H1 (cell line): Measurements from ENCODE around the gene IL17RA. TPM values are rescaled to one million over a fixed set of nuclear protein-coding genes. Genes with fewer than 3 reads are reported as not detected.

Source experiments
- CTCF ChIA-PET: fragments of 300-600 bp; sonication (Branson Sonifier 250); formaldehyde crosslinking; loops from one replicate; lab custom pipeline; 2021; ENCODE audit not compliant: partially characterized antibody; lab: Charles Lee
- POLR2A ChIA-PET: fragments of 300-600 bp; sonication (Branson Sonifier 250); formaldehyde crosslinking; loops from one replicate; lab custom pipeline; 2021; ENCODE audit warnings: inconsistent platforms; ENCODE audit not compliant: partially characterized antibody; lab: Charles Lee
- DNase-seq, 2 experiments: peaks; one replicate each; pipeline versions ENCODE4 v3.0.0 to v3.0.0-alpha.2; 2010 to 2022; ENCODE audit warnings: low spot score in 2 of 2, low read depth in 1 of 2, mixed read lengths in 1 of 2
- FAIRE-seq: peaks from 2 replicates; lab custom pipeline; 2011; peaks lifted over from hg19 to GRCh38; lab: Jason Lieb, UNC
- H2AFZ ChIP-seq: 2 replicates; pipeline ENCODE4 v1.8.1; 2012; ENCODE audit warnings: low read length, inconsistent platforms
- H2AK5ac ChIP-seq: 2 replicates; pipeline ENCODE4 v1.6.1; 2013; ENCODE audit warnings: low read depth, low read length
- H2BK120ac ChIP-seq: replicated peaks from 2 replicates; pipeline ENCODE3; 2013; ENCODE audit warnings: low read depth, low read length, inconsistent platforms
- H2BK12ac ChIP-seq: 2 replicates; pipeline ENCODE4 v1.6.1; 2013; ENCODE audit warnings: low read depth, low read length
- H2BK15ac ChIP-seq: 2 replicates; pipeline ENCODE4 v1.6.1; 2013; ENCODE audit warnings: low read length
- H2BK20ac ChIP-seq: 2 replicates; pipeline ENCODE4 v1.6.1; 2013; ENCODE audit warnings: low read length
- H2BK5ac ChIP-seq: 2 replicates; pipeline ENCODE4 v1.6.1; 2013; ENCODE audit warnings: low read depth, low read length
- H3K14ac ChIP-seq: 2 replicates; pipeline ENCODE4 v1.6.1; 2013; ENCODE audit warnings: inconsistent platforms; ENCODE audit not compliant: insufficient read length
- H3K18ac ChIP-seq: 2 replicates; pipeline ENCODE4 v1.6.1; 2013; ENCODE audit warnings: low read length; ENCODE audit errors: extremely low read depth
- H3K23ac ChIP-seq: 2 replicates; pipeline ENCODE4 v1.6.1; 2013; ENCODE audit warnings: inconsistent platforms; ENCODE audit not compliant: insufficient read length
- H3K23me2 ChIP-seq: 2 replicates; pipeline ENCODE4 v1.6.1; 2013; ENCODE audit warnings: low read depth, low read length
- H3K27ac ChIP-seq: 2 replicates; pipeline ENCODE4 v1.6.1; 2011; ENCODE audit warnings: low read depth, low read length, inconsistent platforms
- H3K27me3 ChIP-seq, 4 experiments: replicated peaks in 1 of 4; 1 replicate in 1 of 4; 2 replicates in 3 of 4; pipeline versions ENCODE4 v1.6.1 to v1.8.1; 2011 to 2013; ENCODE audit warnings: low read length in 3 of 4, mild to moderate bottlenecking in 3 of 4, inconsistent platforms in 2 of 4, mixed read lengths in 2 of 4, moderate library complexity in 1 of 4; ENCODE audit not compliant: control insufficient read depth in 3 of 4, insufficient read depth in 3 of 4; ENCODE audit errors: extremely low read depth in 1 of 4
- H3K36me3 ChIP-seq, 4 experiments: 2 replicates each; pipeline versions ENCODE4 v1.6.1 to v1.8.1; 2011 to 2013; ENCODE audit warnings: mild to moderate bottlenecking in 4 of 4, low read length in 3 of 4, moderate library complexity in 2 of 4, control low read depth in 1 of 4, inconsistent platforms in 1 of 4; ENCODE audit not compliant: insufficient read depth in 4 of 4, control insufficient read depth in 2 of 4
- H3K4ac ChIP-seq: replicated peaks from 2 replicates; pipeline ENCODE3; 2013; ENCODE audit warnings: low read length, low read depth, mixed read lengths, inconsistent platforms; ENCODE audit not compliant: insufficient read length
- H3K4me1 ChIP-seq, 4 experiments: replicated peaks in 1 of 4; 1 replicate in 1 of 4; 2 replicates in 3 of 4; pipeline versions ENCODE4 v1.6.1 to v1.8.1; 2011 to 2013; ENCODE audit warnings: low read length in 3 of 4, inconsistent platforms in 2 of 4, mixed read lengths in 1 of 4; ENCODE audit not compliant: insufficient read depth in 4 of 4, control insufficient read depth in 3 of 4
- H3K4me2 ChIP-seq, 2 experiments: 2 replicates each; pipeline versions ENCODE4 v1.6.1 to v1.8.1; 2011 to 2013; ENCODE audit warnings: low read depth in 2 of 2, low read length in 2 of 2, control low read depth in 1 of 2, inconsistent platforms in 1 of 2, mild to moderate bottlenecking in 1 of 2; ENCODE audit not compliant: insufficient read depth in 1 of 2
- H3K4me3 ChIP-seq, 4 experiments: fragments of 200-600, 300-600 bp in 1 of 4; sonication (generic), shearing (Covaris generic), sonication (Bioruptor Twin) in 1 of 4; 2 replicates each; pipeline versions ENCODE4 v1.5.1 to v1.8.1; 2011 to 2016; ENCODE audit warnings: low read length in 4 of 4, low read depth in 3 of 4, control low read depth in 2 of 4, inconsistent platforms in 2 of 4, mild to moderate bottlenecking in 2 of 4, mixed read lengths in 1 of 4, moderate library complexity in 1 of 4; ENCODE audit not compliant: insufficient read depth in 2 of 4; ENCODE audit errors: extremely low read depth in 1 of 4
- H3K56ac ChIP-seq: replicated peaks from 2 replicates; pipeline ENCODE3; 2013; ENCODE audit warnings: low read depth, mild to moderate bottlenecking, mixed read lengths, low read length, inconsistent platforms; ENCODE audit not compliant: insufficient read length
- H3K79me1 ChIP-seq: 2 replicates; pipeline ENCODE4 v1.6.1; 2013; ENCODE audit warnings: low read depth, low read length, control low read depth
- H3K79me2 ChIP-seq, 2 experiments: 2 replicates each; pipeline versions ENCODE4 v1.6.1 to v1.8.1; 2012 to 2013; ENCODE audit warnings: low read length in 2 of 2, mild to moderate bottlenecking in 2 of 2, inconsistent platforms in 1 of 2; ENCODE audit not compliant: insufficient read depth in 2 of 2, control insufficient read depth in 1 of 2
- H3K9ac ChIP-seq, 4 experiments: replicated peaks in 1 of 4; 1 replicate in 1 of 4; 2 replicates in 3 of 4; pipeline versions ENCODE4 v1.6.1 to v1.8.1; 2011 to 2013; ENCODE audit warnings: low read depth in 3 of 4, low read length in 3 of 4, control low read depth in 2 of 4, mild to moderate bottlenecking in 2 of 4, moderate library complexity in 2 of 4, inconsistent platforms in 1 of 4; ENCODE audit errors: extremely low read depth in 1 of 4
- H3K9me3 ChIP-seq, 2 experiments: 2 replicates each; pipeline versions ENCODE4 v1.6.1 to v1.8.1; 2012 to 2013; ENCODE audit warnings: mild to moderate bottlenecking in 2 of 2, moderate library complexity in 2 of 2, control low read depth in 1 of 2, inconsistent platforms in 1 of 2, low read depth in 1 of 2, low read length in 1 of 2, mixed read lengths in 1 of 2; ENCODE audit not compliant: insufficient read depth in 2 of 2
- H4K20me1 ChIP-seq, 2 experiments: replicated peaks in 1 of 2; 2 replicates each; pipeline versions ENCODE3 to v1.8.1; 2011 to 2013; ENCODE audit warnings: inconsistent platforms in 2 of 2, low read length in 2 of 2, mild to moderate bottlenecking in 1 of 2; ENCODE audit not compliant: insufficient read depth in 2 of 2, control insufficient read depth in 1 of 2
- H4K5ac ChIP-seq: 2 replicates; pipeline ENCODE4 v1.6.1; 2013; ENCODE audit warnings: low read length, low read depth, mixed read lengths, inconsistent platforms; ENCODE audit not compliant: insufficient read length
- H4K8ac ChIP-seq: 2 replicates; pipeline ENCODE4 v1.8.0; 2013; ENCODE audit warnings: mild to moderate bottlenecking, moderate library complexity, low read length, inconsistent platforms; ENCODE audit not compliant: insufficient read depth; ENCODE audit errors: extremely low read depth
- H4K91ac ChIP-seq: replicated peaks from 2 replicates; pipeline ENCODE3; 2013; ENCODE audit warnings: low read length, mixed read lengths, inconsistent platforms; ENCODE audit not compliant: insufficient read length
- CEBPB ChIP-seq: IDR thresholded peaks from 2 replicates; pipeline ENCODE4 v1.6.1; 2012; ENCODE audit warnings: low read depth, low read length
- CHD2 ChIP-seq: IDR thresholded peaks from 2 replicates; pipeline ENCODE4 v1.6.1; 2012; ENCODE audit warnings: low read length, improper control_type of control experiment
- HDAC6 ChIP-seq: IDR thresholded peaks from one replicate; pipeline ENCODE4 v1.7.1; 2012; ENCODE audit warnings: low read depth, mild to moderate bottlenecking, inconsistent platforms, low read length, moderate library complexity
- POLR2A ChIP-seq, 2 experiments: IDR thresholded peaks; 1 replicate in 1 of 2; 2 replicates in 1 of 2; pipeline ENCODE4 v1.6.1; 2011; ENCODE audit warnings: low read depth in 2 of 2, low read length in 2 of 2, mild to moderate bottlenecking in 2 of 2; ENCODE audit errors: control extremely low read depth in 1 of 2
- POU5F1 ChIP-seq: IDR thresholded peaks from 2 replicates; pipeline ENCODE4 v1.6.1; 2011; ENCODE audit warnings: low read depth, mild to moderate bottlenecking, low read length, moderate library complexity
- RAD21 ChIP-seq, 2 experiments: IDR thresholded peaks in 1 of 2; conservative IDR thresholded peaks in 1 of 2; 2 replicates each; pipeline ENCODE4 v1.6.1; 2011; ENCODE audit warnings: low read depth in 2 of 2, low read length in 2 of 2, improper control_type of control experiment in 1 of 2, inconsistent platforms in 1 of 2, mild to moderate bottlenecking in 1 of 2, moderate library complexity in 1 of 2
- RFX5 ChIP-seq: IDR thresholded peaks from 2 replicates; pipeline ENCODE4 v1.6.1; 2011; ENCODE audit warnings: low read depth, low read length, improper control_type of control experiment, borderline replicate concordance
- RNF2 ChIP-seq: fragments of 200-900, 300-1000 bp; sonication (generic); IDR thresholded peaks from 2 replicates; pipeline ENCODE4 v1.7.1; 2016; ENCODE audit warnings: borderline replicate concordance, low read depth, mild to moderate bottlenecking, antibody characterized with exemption, low read length; ENCODE audit not compliant: poor library complexity, severe bottlenecking; ENCODE audit errors: missing control alignments
- SIX5 ChIP-seq: IDR thresholded peaks from 2 replicates; pipeline ENCODE4 v1.6.1; 2011; ENCODE audit warnings: mild to moderate bottlenecking, low read depth, low read length
- SRF ChIP-seq: IDR thresholded peaks from 2 replicates; pipeline ENCODE4 v1.6.1; 2011; ENCODE audit warnings: mild to moderate bottlenecking, low read depth, low read length, moderate library complexity
- SUZ12 ChIP-seq: fragments of 200-600 bp; sonication (generic); IDR thresholded peaks from 2 replicates; pipeline ENCODE4 v1.6.1; 2012; ENCODE audit warnings: mild to moderate bottlenecking, inconsistent platforms, low read length, moderate library complexity, mixed read lengths
- TAF7 ChIP-seq: optimal IDR thresholded peaks from 2 replicates; pipeline ENCODE3; 2011; ENCODE audit warnings: low read depth, mild to moderate bottlenecking, inconsistent platforms, low read length, moderate library complexity, borderline replicate concordance
- TEAD4 ChIP-seq: IDR thresholded peaks from 2 replicates; pipeline ENCODE4 v1.6.1; 2012; ENCODE audit warnings: low read depth, low read length, inconsistent platforms, mixed read lengths
- polyA plus RNA-seq, 7 experiments: library from polyadenylated mRNA; depleted of rRNA in 3 of 7; stranded (reverse) in 5 of 7; unstranded in 2 of 7; fragments of >200 nt in 5 of 7; fragments of 200-250 nt in 2 of 7; gene quantifications; 1 replicate in 5 of 7; 2 replicates in 1 of 7; 4 replicates in 1 of 7; pipeline versions ENCODE4 v1.2.1 to v1.2.3, GENCODE V29; 2011 to 2013; ENCODE audit warnings: missing spikeins in 2 of 7, mixed read lengths in 2 of 7
- total RNA-seq: library from RNA; stranded (reverse); fragmentation: NEBNext Ultra II Directional; extraction: Animal tissue kit (Norgen Biotek cat#: 25700); gene quantifications from 2 replicates; pipeline ENCODE4 v1.2.1, GENCODE V29; 2021
- TF ChIP-seq, protein P1 (sequence below): IDR thresholded peaks from 2 replicates; pipeline ENCODE4 v1.6.1; 2011; ENCODE audit warnings: low read depth, mild to moderate bottlenecking, low read length; ENCODE audit not compliant: insufficient read depth
- TF ChIP-seq, protein P2 (sequence below): IDR thresholded peaks from 2 replicates; pipeline ENCODE4 v1.6.1; 2012; ENCODE audit warnings: inconsistent platforms

IL17RA gene
- total and polyA plus RNA-seq, 2 of the 8 experiments (the other 6 are each of a cell fraction or from before 2014, with no cell fraction given): 5.6 to 9.9 TPM

DNA sequence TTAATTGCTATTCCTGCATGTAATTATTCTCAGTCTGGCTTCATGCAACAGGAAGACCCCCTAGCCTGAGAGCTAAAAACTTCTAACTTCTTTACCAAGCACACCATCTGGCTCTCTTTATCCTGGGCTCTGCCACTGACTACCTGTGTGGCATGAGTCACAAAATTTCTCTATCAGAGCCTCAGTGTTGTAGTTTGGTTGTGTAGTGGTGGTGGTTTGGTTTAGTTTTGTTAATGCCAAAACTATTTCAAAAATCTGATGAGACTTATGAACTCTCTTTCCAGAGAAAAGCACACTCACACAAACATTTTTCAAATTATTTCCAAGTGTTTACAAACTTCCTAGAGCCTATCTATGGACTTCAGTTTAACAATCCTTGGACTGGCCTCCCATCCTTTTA lies 7.5 kb upstream of the IL17RA start:
- ChIA-PET POLR2A (interaction anchor here (0.6 kb wide), 1 partner anchor 86 kb away, joined by 3 read pairs; no protein-coding TSS in a partner anchor), CTCF (interaction anchor here (1.0 to 3.2 kb wide), 5 partner anchors 15 to 42 kb away, joined by 3 to 17 read pairs (median 4); no protein-coding TSS in a partner anchor)
- no peaks in the 10 kb centered on the region for H4K20me1 ChIP-seq
- no peak overlapping the region for H3K9ac ChIP-seq
- no peak overlapping the region for H3K14ac ChIP-seq
- no peaks in the 10 kb centered on the region for H3K9me3 ChIP-seq
- no peak overlapping the region for H3K23ac ChIP-seq
- H2BK120ac ChIP-seq: no peak overlapping the region
- no peaks in the 10 kb centered on the region for H3K4me1 ChIP-seq
- H3K4ac ChIP-seq: no peak overlapping the region
- no peak overlapping the region for H2AK5ac ChIP-seq
- H3K27ac ChIP-seq: no peak overlapping the region
- H3K56ac ChIP-seq: no peak overlapping the region
- no peak overlapping the region for H4K8ac ChIP-seq
- H3K18ac ChIP-seq: no peak overlapping the region
- no peak overlapping the region for H4K5ac ChIP-seq
- no peak overlapping the region for H2BK20ac ChIP-seq
- DNase-seq (no peak), FAIRE-seq (no peak)
- no peak overlapping the region for H2BK12ac ChIP-seq
- no peak overlapping the region for H3K4me2 ChIP-seq
- H2BK15ac ChIP-seq: no peak overlapping the region
- no peaks in the 10 kb centered on the region for H3K79me2 ChIP-seq
- no peaks in the 10 kb centered on the region for H3K23me2 ChIP-seq
- no peak overlapping the region for H4K91ac ChIP-seq
- no peaks in the 10 kb centered on the region for H3K79me1 ChIP-seq
- H2AFZ ChIP-seq: no peak overlapping the region
- H3K36me3 ChIP-seq: no peaks in the 10 kb centered on the region
- no peak overlapping the region for H2BK5ac ChIP-seq
- H3K27me3 ChIP-seq: no peaks in the 10 kb centered on the region
- no peak overlapping the region for H3K4me3 ChIP-seq
- TF ChIP-seq SRF (no peak), CHD2 (no peak), POLR2A (IDR thresholded peaks at IDR 0.05; ENCODE audit: control extremely low read depth in 1 of 2, low read depth in 2 of 2, low read length in 2 of 2) (no peak), SUZ12 (no peak), RAD21 (IDR thresholded peaks at IDR 0.05 in 1 of 2, conservative IDR thresholded peaks at IDR 0.05 in 1 of 2; ENCODE audit: low read depth in 2 of 2, low read length in 2 of 2) (no peak), TAF7 (no peak), POU5F1 (no peak), SIX5 (no peak), HDAC6 (no peak), RFX5 (no peak), CEBPB (no peak), TEAD4 (no peak), RNF2 (no peak)
- TF ChIP-seq, protein P1, sequence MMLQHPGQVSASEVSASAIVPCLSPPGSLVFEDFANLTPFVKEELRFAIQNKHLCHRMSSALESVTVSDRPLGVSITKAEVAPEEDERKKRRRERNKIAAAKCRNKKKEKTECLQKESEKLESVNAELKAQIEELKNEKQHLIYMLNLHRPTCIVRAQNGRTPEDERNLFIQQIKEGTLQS: no peak
- TF ChIP-seq, protein P2, sequence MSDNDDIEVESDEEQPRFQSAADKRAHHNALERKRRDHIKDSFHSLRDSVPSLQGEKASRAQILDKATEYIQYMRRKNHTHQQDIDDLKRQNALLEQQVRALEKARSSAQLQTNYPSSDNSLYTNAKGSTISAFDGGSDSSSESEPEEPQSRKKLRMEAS: no peak
